ENCODE measurements around the gene TMEM214. TPM values are rescaled to one million over a fixed set of nuclear protein-coding genes. Genes with fewer than 3 reads are reported as not detected.
A peak's percentile ranks its signal among the peaks of the same experiment; 100 is the strongest.

TMEM214 gene
- total RNA-seq, 1 donor from 2014 or later = 7.8 TPM

DNA sequence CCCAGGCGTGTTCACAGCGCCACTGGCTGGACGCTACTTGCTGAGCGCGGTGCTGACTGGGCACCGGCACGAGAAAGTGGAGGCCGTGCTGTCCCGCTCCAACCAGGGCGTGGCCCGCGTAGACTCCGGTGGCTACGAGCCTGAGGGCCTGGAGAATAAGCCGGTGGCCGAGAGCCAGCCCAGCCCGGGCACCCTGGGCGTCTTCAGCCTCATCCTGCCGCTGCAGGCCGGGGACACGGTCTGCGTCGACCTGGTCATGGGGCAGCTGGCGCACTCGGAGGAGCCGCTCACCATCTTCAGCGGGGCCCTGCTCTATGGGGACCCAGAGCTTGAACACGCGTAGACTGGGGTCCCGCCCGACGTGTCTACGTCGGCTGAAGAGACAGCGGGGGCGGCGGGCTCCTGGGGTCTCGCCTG is 52.9 kb downstream of the TMEM214 start:
- peak; percentile 65 for DNase-seq

- peak; percentile 94 for DNase-seq
Observed at GRCh38 chr2:27086090-27086723, 53.4 kb downstream of the TMEM214 start.

DNA sequence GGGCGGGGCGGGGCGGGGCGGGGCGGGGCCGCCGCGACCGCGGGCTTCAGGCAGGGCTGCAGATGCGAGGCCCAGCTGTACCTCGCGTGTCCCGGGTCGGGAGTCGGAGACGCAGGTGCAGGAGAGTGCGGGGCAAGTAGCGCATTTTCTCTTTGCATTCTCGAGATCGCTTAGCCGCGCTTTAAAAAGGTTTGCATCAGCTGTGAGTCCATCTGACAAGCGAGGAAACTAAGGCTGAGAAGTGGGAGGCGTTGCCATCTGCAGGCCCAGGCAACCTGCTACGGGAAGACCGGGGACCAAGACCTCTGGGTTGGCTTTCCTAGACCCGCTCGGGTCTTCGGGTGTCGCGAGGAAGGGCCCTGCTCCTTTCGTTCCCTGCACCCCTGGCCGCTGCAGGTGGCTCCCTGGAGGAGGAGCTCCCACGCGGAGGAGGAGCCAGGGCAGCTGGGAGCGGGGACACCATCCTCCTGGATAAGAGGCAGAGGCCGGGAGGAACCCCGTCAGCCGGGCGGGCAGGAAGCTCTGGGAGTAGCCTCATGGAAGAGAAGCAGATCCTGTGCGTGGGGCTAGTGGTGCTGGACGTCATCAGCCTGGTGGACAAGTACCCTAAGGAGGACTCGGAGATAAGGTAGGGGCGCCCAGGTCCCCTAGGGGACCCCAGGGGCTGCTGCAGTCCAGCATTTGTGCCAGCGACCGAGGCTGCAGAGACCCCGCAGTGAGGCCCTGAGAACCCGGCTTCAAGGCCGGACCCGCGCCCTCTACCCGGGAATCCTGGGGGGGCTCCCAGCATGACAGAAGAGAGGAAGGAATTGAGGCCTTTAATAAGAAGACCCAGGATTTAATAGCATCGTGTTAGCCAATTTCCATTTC is 54.2 kb downstream of the TMEM214 start, which contains the start of gene KHK:
KHK (plus strand) TSS at position 49 of the 870 bp plus-strand sequence; CDS start at position 537, 488 bp downstream.
- peak; percentile 54 for DNase-seq

DNA sequence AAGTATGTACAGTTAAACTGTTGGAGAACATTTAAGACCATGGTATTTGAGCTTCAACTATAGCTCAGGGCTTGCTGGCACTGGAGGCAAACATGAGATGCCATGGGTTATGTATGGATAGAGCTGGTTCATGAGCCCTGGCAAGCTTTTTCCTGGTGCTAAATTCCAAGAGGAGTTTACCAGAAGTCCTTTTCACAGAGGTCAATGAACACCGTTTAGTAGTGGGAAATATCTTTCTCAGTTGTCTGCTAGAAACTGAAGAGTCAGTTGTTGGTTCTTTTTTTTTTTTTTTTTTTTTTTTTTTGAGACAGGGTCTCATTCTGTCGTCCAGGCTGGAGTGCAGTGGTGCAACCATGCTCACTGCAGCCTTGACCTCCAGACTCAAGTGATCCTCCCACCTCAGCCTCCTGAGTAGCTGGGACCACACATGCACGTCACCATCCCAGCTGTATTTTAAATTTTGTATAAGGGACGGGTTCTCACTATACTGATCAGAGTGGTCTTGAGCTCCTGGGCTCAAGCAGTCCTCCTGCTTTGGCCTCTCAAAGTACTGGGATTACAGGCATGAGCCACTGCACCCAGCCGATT is 55.2 kb downstream of the TMEM214 start:
- no peak for DNase-seq

DNA sequence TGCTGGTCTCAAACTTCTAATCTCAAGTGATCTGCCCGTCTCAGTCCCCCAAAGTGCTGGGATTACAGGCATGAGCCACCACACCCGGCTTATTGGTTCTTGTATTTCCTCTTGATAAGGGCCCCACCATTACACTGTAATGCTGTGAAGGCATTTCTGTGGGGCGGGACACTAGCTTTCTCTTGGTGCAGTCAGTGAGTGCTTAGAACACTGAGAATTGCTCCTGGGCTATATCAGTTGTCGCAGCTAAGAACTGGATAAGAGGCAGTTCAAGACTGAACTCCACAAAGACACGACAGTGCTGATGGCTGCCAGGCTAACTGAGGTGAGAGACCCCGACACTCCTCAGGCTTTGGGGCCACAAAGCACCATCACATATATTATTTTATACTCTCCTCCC is 55.9 kb downstream of the TMEM214 start:
- no peak for DNase-seq

DNA sequence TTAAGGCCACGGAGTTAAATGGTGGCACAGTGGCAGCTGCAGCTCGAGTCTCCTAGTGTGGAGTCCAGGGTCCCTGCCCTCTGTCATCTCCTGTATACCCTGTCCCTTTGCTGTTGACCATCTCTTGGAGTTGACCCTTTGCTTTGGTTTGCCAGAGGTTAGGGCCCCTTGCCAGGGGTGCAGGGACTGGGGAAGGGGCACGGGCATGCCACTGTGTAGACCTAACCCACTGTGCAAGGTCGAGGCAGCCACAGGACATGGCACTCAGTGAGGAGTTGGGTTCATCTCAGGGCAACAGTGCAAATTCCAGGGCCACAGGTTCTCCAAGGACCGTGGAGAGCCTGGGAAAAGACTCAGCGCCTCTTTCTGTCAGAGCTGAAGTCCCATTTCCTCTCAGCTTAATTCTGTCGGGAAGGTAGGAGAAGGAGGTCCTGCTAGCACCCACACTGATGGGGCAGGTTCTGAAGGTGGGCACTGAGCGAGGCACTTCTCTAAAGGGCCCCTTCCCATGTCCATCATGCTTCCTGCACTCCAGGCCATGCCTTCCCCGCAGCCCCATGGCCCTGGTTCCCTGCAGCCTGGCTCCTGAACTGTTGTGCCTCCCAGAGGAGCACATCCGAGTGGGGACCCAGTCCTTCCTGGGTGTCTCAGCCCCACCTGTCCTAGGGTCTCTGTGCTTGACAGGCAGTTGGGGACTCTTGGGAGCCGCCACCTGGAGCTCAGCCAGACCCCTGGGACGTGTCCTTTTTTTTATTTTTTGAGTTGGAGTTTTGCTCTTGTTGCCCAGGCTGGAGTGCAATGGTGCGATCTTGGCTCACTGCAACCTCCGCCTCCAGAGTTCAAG is 56.6 kb downstream of the TMEM214 start:
- DNase-seq = no peak

Other genes with a start within 250 kb of the TMEM214 start
- gene CENPA, start 246.9 kb upstream of the TMEM214 start, total RNA-seq = 1.9 TPM
- gene DPYSL5, start 184.8 kb upstream of the TMEM214 start, total RNA-seq = 128 TPM
- 15.4 TPM for gene MAPRE3, start 62.3 kb upstream of the TMEM214 start, total RNA-seq
- gene AGBL5, start 18.7 kb downstream of the TMEM214 start, total RNA-seq = 17.5 TPM
- gene OST4, start 38.7 kb downstream of the TMEM214 start, total RNA-seq = 132 TPM
- 4.5 TPM for gene EMILIN1, start 45.6 kb downstream of the TMEM214 start, total RNA-seq
- gene KHK, start 53.8 kb downstream of the TMEM214 start, total RNA-seq = 6.2 TPM
- gene CGREF1, start 86.2 kb downstream of the TMEM214 start, total RNA-seq = 17.3 TPM
- 0.31 TPM for gene ABHD1, start 90.8 kb downstream of the TMEM214 start, total RNA-seq
- gene PREB, start 101.7 kb downstream of the TMEM214 start, total RNA-seq = 19.0 TPM
- gene PRR30, start 106.4 kb downstream of the TMEM214 start, total RNA-seq = not detected
- not detected for gene TCF23, start 116.0 kb downstream of the TMEM214 start, total RNA-seq
- gene ATRAID, start 179.1 kb downstream of the TMEM214 start, total RNA-seq = 43.7 TPM
- gene SLC5A6, start 179.3 kb downstream of the TMEM214 start, total RNA-seq = 15.6 TPM
- 16.2 TPM for gene CAD, start 184.4 kb downstream of the TMEM214 start, total RNA-seq
- 0.47 TPM for gene SLC30A3, start 230.1 kb downstream of the TMEM214 start, total RNA-seq
- not detected for gene DNAJC5G, start 242.5 kb downstream of the TMEM214 start, total RNA-seq
- gene TRIM54, start 249.5 kb downstream of the TMEM214 start, total RNA-seq = not detected

All from occipital lobe (tissue), 2 donors.